WTC11 (cell line): ENCODE measurements around the gene CDC45. TPM values are rescaled to one million over a fixed set of nuclear protein-coding genes. Genes with fewer than 3 reads are reported as not detected.
"Not testable (repeated sequence)": the region's sequence is repeated elsewhere in the genome, so short reads cannot be mapped to it uniquely, and the experiment has no call there.

ENCODE experiments used
- ATAC-seq: fragments of 200-7000 bp; cut with Tn5 transposase; 2 replicates; pipeline ENCODE4 v1.10.0; 2021; ENCODE audit warnings: mild to moderate bottlenecking, moderate library complexity
- CTCF ChIA-PET: fragments of 300-600 bp; sonication (Branson Sonifier 250); formaldehyde crosslinking; loops from one replicate; lab custom pipeline; 2021; ENCODE audit warnings: antibody characterized with exemption; lab: Charles Lee
- POLR2A ChIA-PET: fragments of 350-600 bp; sonication (Branson Sonifier 250); formaldehyde crosslinking; loops from one replicate; lab custom pipeline; 2021; ENCODE audit warnings: antibody characterized with exemption; lab: Charles Lee
- DNase-seq: peaks from one replicate; pipeline ENCODE4 v3.0.0; 2021; ENCODE audit warnings: low spot score
- H3K27ac Mint-ChIP-seq: 2 replicates; pipeline ENCODE4 v1.8.0; 2021; ENCODE audit warnings: mixed read lengths
- H3K27me3 Mint-ChIP-seq: 2 replicates; pipeline ENCODE4 v1.8.0; 2021; ENCODE audit warnings: low read depth, mild to moderate bottlenecking, moderate library complexity, mixed read lengths
- H3K36me3 Mint-ChIP-seq: 2 replicates; pipeline ENCODE4 v1.8.0; 2021; ENCODE audit warnings: mixed read lengths
- H3K4me1 Mint-ChIP-seq: 2 replicates; pipeline ENCODE4 v1.8.0; 2022; ENCODE audit warnings: mixed read lengths
- H3K4me3 Mint-ChIP-seq: 2 replicates; pipeline ENCODE4 v1.8.0; 2021; ENCODE audit warnings: mild to moderate bottlenecking, moderate library complexity, mixed read lengths
- H3K9me3 Mint-ChIP-seq: 2 replicates; pipeline ENCODE4 v1.8.0; 2021; ENCODE audit warnings: mixed read lengths
- CREM ChIP-seq: sonication (generic); formaldehyde crosslinking; IDR thresholded peaks from 2 replicates; pipeline ENCODE4 v1.8.1; 2022; ENCODE audit warnings: mild to moderate bottlenecking, missing genetic modification reagents, moderate library complexity
- EMX1 ChIP-seq: fragments of 250-450 bp; sonication (Bioruptor Pico); IDR thresholded peaks from 2 replicates; pipeline ENCODE4 v1.8.0; 2021; ENCODE audit warnings: mild to moderate bottlenecking
- ESRRA ChIP-seq: sonication (generic); formaldehyde crosslinking; IDR thresholded peaks from 2 replicates; pipeline ENCODE4 v1.8.1; 2022; ENCODE audit warnings: mild to moderate bottlenecking, missing genetic modification reagents, borderline replicate concordance
- GABPB1 ChIP-seq: sonication (generic); formaldehyde crosslinking; IDR thresholded peaks from 2 replicates; pipeline ENCODE4 v1.8.1; 2023; ENCODE audit warnings: mild to moderate bottlenecking, missing genetic modification reagents
- GRHL2 ChIP-seq: fragments of 250-450 bp; sonication (Bioruptor Pico); IDR thresholded peaks from 2 replicates; pipeline ENCODE4 v1.8.0; 2022; ENCODE audit warnings: mild to moderate bottlenecking, moderate library complexity; ENCODE audit not compliant: insufficient replicate concordance, severe bottlenecking
- HMGA2 ChIP-seq: fragments of 250-450 bp; sonication (Bioruptor Pico); IDR thresholded peaks from 2 replicates; pipeline ENCODE4 v1.4.0; 2021; ENCODE audit warnings: mild to moderate bottlenecking, moderate library complexity
- NFE2L1 ChIP-seq: sonication (generic); formaldehyde crosslinking; IDR thresholded peaks from 2 replicates; pipeline ENCODE4 v1.8.1; 2023; ENCODE audit warnings: missing genetic modification reagents
- NFYB ChIP-seq: sonication (generic); formaldehyde crosslinking; conservative IDR thresholded peaks from 2 replicates; pipeline ENCODE4 v1.8.0; 2022; ENCODE audit warnings: low read depth, missing genetic modification reagents
- SOX15 ChIP-seq: fragments of 250-450 bp; sonication (Bioruptor Pico); IDR thresholded peaks from 2 replicates; pipeline ENCODE4 v1.9.0; 2021; ENCODE audit warnings: mild to moderate bottlenecking
- SP1 ChIP-seq: sonication (generic); formaldehyde crosslinking; conservative IDR thresholded peaks from 2 replicates; pipeline ENCODE4 v1.8.1; 2022; ENCODE audit warnings: missing genetic modification reagents
- TEAD4 ChIP-seq: sonication (generic); formaldehyde crosslinking; IDR thresholded peaks from 2 replicates; pipeline ENCODE4 v1.8.0; 2022; ENCODE audit warnings: mild to moderate bottlenecking, missing genetic modification reagents
- ZNF138 ChIP-seq: sonication (generic); formaldehyde crosslinking; conservative IDR thresholded peaks from 2 replicates; pipeline ENCODE4 v1.8.1; 2022; ENCODE audit warnings: mild to moderate bottlenecking, moderate library complexity, missing genetic modification reagents
- ZNF219 ChIP-seq: sonication (generic); formaldehyde crosslinking; IDR thresholded peaks from 2 replicates; pipeline ENCODE4 v1.8.0; 2023; ENCODE audit warnings: missing genetic modification reagents, mild to moderate bottlenecking, borderline replicate concordance
- ZNF396 ChIP-seq: fragments of 250-450 bp; sonication (Bioruptor Pico); IDR thresholded peaks from 2 replicates; pipeline ENCODE4 v1.8.0; 2021; ENCODE audit warnings: mild to moderate bottlenecking, moderate library complexity, borderline replicate concordance
- total RNA-seq: library from RNA; stranded (reverse); gene quantifications from 3 replicates; pipeline ENCODE4 v1.2.3, GENCODE V29; 2021
- TF ChIP-seq, protein P1 (sequence below): sonication (generic); formaldehyde crosslinking; IDR thresholded peaks from 2 replicates; pipeline ENCODE4 v1.8.1; 2022; ENCODE audit warnings: missing genetic modification reagents, borderline replicate concordance
- TF ChIP-seq, protein P2 (sequence below): sonication (generic); formaldehyde crosslinking; IDR thresholded peaks from 2 replicates; pipeline ENCODE4 v1.8.1; 2022; ENCODE audit warnings: low read depth, missing genetic modification reagents, borderline replicate concordance
- TF ChIP-seq, protein P3 (sequence below): sonication (generic); formaldehyde crosslinking; IDR thresholded peaks from 2 replicates; pipeline ENCODE4 v1.8.1; 2023; ENCODE audit warnings: mild to moderate bottlenecking, missing genetic modification reagents
- TF ChIP-seq, protein P4 (sequence below): sonication (generic); formaldehyde crosslinking; IDR thresholded peaks from 2 replicates; pipeline ENCODE4 v1.8.1; 2023; ENCODE audit warnings: mild to moderate bottlenecking, missing genetic modification reagents, borderline replicate concordance
- TF ChIP-seq, protein P5 (sequence below): sonication (generic); formaldehyde crosslinking; IDR thresholded peaks from 2 replicates; pipeline ENCODE4 v1.8.1; 2023; ENCODE audit warnings: mild to moderate bottlenecking, missing genetic modification reagents, moderate library complexity
- TF ChIP-seq, protein P6 (sequence below): sonication (generic); formaldehyde crosslinking; IDR thresholded peaks from 2 replicates; pipeline ENCODE4 v1.8.1; 2023; ENCODE audit warnings: mild to moderate bottlenecking, moderate library complexity, missing genetic modification reagents

Gene CDC45
- total RNA-seq, 1 experiment from 2014 or later: 38.1 TPM

DNA sequence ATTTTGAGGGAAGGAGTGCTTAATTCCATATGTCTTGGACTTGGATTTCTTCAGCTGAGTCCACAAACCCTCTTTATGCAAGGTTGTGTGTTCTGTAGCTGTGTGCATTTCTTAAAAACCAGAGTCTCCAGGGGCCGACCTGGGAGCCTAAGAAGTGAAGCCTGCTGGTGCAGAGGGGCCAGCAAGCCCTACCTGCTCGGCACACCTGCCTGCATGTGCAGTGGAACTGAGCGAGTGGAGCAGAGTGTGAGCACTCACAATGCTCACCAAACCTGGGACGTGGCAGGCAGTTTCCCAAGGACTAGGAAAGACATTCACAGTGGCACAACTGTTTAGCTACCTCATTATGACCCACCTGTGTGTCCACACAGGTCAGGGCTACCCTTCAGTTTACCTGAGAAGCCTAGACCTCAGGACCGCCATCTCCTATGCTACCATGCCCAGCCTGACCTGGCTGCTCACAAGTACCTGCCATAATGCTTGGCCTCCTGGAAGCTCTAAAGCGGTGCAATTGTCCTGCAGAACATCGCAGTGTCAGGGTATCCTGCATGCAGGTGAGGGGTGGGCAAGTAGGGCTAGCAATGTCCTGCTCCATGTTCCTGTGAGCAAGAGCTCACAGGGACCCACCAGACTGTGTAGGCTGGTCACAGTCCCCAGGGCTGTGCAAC lies 36.0 kb upstream of the CDC45 start (continued):
- TF ChIP-seq, protein P1, sequence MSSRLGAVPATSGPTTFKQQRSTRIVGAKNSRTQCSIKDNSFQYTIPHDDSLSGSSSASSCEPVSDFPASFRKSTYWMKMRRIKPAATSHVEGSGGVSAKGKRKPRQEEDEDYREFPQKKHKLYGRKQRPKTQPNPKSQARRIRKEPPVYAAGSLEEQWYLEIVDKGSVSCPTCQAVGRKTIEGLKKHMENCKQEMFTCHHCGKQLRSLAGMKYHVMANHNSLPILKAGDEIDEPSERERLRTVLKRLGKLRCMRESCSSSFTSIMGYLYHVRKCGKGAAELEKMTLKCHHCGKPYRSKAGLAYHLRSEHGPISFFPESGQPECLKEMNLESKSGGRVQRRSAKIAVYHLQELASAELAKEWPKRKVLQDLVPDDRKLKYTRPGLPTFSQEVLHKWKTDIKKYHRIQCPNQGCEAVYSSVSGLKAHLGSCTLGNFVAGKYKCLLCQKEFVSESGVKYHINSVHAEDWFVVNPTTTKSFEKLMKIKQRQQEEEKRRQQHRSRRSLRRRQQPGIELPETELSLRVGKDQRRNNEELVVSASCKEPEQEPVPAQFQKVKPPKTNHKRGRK (CRISPR knock-in tag): no peak
- TF ChIP-seq, protein P2, sequence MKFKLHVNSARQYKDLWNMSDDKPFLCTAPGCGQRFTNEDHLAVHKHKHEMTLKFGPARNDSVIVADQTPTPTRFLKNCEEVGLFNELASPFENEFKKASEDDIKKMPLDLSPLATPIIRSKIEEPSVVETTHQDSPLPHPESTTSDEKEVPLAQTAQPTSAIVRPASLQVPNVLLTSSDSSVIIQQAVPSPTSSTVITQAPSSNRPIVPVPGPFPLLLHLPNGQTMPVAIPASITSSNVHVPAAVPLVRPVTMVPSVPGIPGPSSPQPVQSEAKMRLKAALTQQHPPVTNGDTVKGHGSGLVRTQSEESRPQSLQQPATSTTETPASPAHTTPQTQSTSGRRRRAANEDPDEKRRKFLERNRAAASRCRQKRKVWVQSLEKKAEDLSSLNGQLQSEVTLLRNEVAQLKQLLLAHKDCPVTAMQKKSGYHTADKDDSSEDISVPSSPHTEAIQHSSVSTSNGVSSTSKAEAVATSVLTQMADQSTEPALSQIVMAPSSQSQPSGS (CRISPR knock-in tag): no peak
- no peak for TF ChIP-seq ESRRA
- TF ChIP-seq, protein P3, sequence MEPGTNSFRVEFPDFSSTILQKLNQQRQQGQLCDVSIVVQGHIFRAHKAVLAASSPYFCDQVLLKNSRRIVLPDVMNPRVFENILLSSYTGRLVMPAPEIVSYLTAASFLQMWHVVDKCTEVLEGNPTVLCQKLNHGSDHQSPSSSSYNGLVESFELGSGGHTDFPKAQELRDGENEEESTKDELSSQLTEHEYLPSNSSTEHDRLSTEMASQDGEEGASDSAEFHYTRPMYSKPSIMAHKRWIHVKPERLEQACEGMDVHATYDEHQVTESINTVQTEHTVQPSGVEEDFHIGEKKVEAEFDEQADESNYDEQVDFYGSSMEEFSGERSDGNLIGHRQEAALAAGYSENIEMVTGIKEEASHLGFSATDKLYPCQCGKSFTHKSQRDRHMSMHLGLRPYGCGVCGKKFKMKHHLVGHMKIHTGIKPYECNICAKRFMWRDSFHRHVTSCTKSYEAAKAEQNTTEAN (CRISPR knock-in tag): no peak
- no peak for TF ChIP-seq SP1 (CRISPR knock-in tag)
- TF ChIP-seq ZNF396 (CRISPR knock-in tag): no peak
- TF ChIP-seq ZNF138 (CRISPR knock-in tag): no peak

DNA sequence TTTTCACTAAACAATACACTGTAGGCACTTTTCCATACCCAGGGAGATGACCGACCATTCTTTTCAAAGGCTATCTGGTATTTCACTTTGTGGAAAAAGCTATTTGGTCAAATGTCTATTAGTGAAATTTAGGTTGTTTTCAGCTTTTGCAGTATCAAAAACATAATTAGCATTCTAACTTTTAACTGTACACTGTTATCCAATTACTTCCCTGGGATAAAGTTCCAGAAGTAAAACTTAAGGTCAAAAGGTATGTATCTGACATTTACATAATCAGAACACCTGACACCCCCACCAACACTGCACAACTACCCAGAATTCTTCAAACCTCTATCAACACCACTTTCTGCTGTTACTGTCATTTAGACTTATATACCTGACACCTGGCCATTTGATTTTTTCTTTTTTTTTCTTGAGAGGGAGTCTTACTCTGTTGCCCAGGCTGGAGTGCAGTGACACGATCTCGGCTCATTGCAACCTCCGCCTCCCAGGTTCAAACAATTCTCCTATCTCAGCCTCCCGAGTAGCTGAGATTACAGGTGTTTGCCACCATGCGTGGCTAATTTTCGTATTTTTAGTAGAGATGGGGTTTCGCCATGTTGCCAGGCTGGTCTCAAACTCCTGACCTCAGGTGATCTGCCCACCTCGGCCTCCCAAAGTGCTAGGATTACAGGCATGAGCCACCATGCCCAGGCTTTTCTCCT lies 34.3 kb upstream of the CDC45 start:
- H3K27ac Mint-ChIP-seq, DNase-seq, H3K9me3 Mint-ChIP-seq, H3K27me3 Mint-ChIP-seq, H3K4me3 Mint-ChIP-seq, ATAC-seq, CTCF ChIA-PET: not testable (repeated sequence)
- POLR2A ChIA-PET: interaction anchor here (0.5 kb wide), 1 partner anchor 276 kb away, joined by 3 read pairs; no protein-coding TSS in a partner anchor
- peaks cover 16% of the 10 kb centered on the region for H3K4me1 Mint-ChIP-seq
- H3K36me3 Mint-ChIP-seq: peaks cover 18% of the 10 kb centered on the region

DNA sequence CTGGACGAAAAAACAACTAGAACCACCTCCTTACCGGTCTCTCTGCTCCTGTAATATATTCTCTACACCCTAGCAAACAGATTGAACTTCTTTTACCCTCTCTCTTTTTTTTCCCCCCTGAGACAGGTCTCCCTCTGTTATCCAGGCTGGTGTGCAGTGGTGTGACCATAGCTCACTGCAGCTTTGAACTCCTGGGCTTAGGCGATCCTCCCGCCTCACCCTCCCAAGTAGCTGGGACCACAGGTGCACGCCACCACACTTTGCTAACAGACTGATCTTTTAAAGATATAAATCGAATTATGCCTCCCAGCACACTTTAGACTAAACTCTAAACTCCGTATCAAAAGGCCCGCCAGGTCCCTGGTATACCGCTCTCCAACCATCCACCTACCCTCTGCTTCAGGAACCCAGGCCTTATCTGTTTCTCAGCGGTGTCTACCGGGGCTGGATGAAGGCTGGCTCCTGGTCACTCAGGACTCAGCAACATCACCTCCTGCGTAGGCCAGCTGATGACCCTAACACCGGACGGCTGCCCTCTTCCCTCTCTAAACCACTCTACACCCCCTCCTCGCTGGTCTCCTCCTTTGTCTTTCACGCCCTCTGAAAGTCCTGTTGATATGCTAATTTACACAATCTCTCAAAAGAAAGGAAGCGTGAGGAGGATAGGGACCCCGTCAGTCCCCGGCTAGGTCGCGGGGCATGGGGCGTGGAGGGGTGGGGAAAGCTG lies 33.0 kb upstream of the CDC45 start:
- ChIA-PET CTCF (interaction anchor here (0.8 to 2.8 kb wide), 4 partner anchors 16 to 183 kb away, joined by 3 to 12 read pairs (median 3); no protein-coding TSS in a partner anchor), POLR2A (interaction anchor here (1.2 to 2.0 kb wide), 3 partner anchors 15 to 267 kb away, joined by 4 to 13 read pairs (median 4); partner anchors contain the start of genes CDC45, HIRA and MRPL40)
- peaks cover 8% of the 10 kb centered on the region for H3K27me3 Mint-ChIP-seq
- ATAC-seq: peak; percentile 65
- H3K36me3 Mint-ChIP-seq: peaks cover 29% of the 10 kb centered on the region
- H3K4me1 Mint-ChIP-seq: peaks cover 16% of the 10 kb centered on the region
- peak overlapping the region; percentile 92 for H3K4me3 Mint-ChIP-seq
- DNase-seq: no peak
- no peaks in the 10 kb centered on the region for H3K9me3 Mint-ChIP-seq
- peak overlapping the region; percentile 96 for H3K27ac Mint-ChIP-seq
- TF ChIP-seq, protein P4, sequence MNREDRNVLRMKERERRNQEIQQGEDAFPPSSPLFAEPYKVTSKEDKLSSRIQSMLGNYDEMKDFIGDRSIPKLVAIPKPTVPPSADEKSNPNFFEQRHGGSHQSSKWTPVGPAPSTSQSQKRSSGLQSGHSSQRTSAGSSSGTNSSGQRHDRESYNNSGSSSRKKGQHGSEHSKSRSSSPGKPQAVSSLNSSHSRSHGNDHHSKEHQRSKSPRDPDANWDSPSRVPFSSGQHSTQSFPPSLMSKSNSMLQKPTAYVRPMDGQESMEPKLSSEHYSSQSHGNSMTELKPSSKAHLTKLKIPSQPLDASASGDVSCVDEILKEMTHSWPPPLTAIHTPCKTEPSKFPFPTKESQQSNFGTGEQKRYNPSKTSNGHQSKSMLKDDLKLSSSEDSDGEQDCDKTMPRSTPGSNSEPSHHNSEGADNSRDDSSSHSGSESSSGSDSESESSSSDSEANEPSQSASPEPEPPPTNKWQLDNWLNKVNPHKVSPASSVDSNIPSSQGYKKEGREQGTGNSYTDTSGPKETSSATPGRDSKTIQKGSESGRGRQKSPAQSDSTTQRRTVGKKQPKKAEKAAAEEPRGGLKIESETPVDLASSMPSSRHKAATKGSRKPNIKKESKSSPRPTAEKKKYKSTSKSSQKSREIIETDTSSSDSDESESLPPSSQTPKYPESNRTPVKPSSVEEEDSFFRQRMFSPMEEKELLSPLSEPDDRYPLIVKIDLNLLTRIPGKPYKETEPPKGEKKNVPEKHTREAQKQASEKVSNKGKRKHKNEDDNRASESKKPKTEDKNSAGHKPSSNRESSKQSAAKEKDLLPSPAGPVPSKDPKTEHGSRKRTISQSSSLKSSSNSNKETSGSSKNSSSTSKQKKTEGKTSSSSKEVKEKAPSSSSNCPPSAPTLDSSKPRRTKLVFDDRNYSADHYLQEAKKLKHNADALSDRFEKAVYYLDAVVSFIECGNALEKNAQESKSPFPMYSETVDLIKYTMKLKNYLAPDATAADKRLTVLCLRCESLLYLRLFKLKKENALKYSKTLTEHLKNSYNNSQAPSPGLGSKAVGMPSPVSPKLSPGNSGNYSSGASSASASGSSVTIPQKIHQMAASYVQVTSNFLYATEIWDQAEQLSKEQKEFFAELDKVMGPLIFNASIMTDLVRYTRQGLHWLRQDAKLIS (CRISPR knock-in tag): no peak
- TF ChIP-seq CREM (no peak), NFE2L1 (CRISPR knock-in tag) (no peak), GRHL2 (no peak), GABPB1 (CRISPR knock-in tag) (no peak), NFYB (CRISPR knock-in tag) (no peak), EMX1 (CRISPR knock-in tag) (no peak), HMGA2 (CRISPR knock-in tag) (no peak), SOX15 (CRISPR knock-in tag) (no peak), TEAD4 (CRISPR knock-in tag) (no peak), ZNF219 (CRISPR knock-in tag) (no peak)
- TF ChIP-seq, protein P5, sequence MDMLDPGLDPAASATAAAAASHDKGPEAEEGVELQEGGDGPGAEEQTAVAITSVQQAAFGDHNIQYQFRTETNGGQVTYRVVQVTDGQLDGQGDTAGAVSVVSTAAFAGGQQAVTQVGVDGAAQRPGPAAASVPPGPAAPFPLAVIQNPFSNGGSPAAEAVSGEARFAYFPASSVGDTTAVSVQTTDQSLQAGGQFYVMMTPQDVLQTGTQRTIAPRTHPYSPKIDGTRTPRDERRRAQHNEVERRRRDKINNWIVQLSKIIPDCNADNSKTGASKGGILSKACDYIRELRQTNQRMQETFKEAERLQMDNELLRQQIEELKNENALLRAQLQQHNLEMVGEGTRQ (CRISPR knock-in tag): no peak
- TF ChIP-seq, protein P6, sequence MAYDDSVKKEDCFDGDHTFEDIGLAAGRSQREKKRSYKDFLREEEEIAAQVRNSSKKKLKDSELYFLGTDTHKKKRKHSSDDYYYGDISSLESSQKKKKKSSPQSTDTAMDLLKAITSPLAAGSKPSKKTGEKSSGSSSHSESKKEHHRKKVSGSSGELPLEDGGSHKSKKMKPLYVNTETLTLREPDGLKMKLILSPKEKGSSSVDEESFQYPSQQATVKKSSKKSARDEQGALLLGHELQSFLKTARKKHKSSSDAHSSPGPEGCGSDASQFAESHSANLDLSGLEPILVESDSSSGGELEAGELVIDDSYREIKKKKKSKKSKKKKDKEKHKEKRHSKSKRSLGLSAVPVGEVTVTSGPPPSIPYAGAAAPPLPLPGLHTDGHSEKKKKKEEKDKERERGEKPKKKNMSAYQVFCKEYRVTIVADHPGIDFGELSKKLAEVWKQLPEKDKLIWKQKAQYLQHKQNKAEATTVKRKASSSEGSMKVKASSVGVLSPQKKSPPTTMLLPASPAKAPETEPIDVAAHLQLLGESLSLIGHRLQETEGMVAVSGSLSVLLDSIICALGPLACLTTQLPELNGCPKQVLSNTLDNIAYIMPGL (CRISPR knock-in tag): no peak
